HepG2 (cell line): Measurements from ENCODE around the gene PREX1. TPM values are rescaled to one million over a fixed set of nuclear protein-coding genes. Genes with fewer than 3 reads are reported as not detected.

Experiments used
- ATAC-seq: fragments of 200-7000 bp; cut with Tn5 transposase; 3 replicates; pipeline ENCODE4 v1.9.1; 2020; ENCODE audit warnings: mild to moderate bottlenecking, moderate library complexity
- BruUV-seq: library from RNA; stranded (reverse); fragments of 400-500 nt; replicated peaks from 2 replicates; lab custom pipeline; 2021; lab: Mats Ljungman, UMichigan
- CTCF ChIA-PET: fragments of 300-600 bp; formaldehyde crosslinking; extraction: SDS; loops from one replicate; lab custom pipeline; 2021; ENCODE audit warnings: low total read pairs, inconsistent platforms, low intra/inter-chr PET ratio; lab: Yijun Ruan, JAX
- POLR2A ChIA-PET: fragments of 350-600 bp; sonication (Branson Sonifier 250); formaldehyde crosslinking; loops from one replicate; lab custom pipeline; 2020; ENCODE audit warnings: antibody characterized with exemption, inconsistent platforms; lab: Yijun Ruan, JAX
- DNase-seq: peaks from one replicate; pipeline ENCODE4 v3.0.0-alpha.2; 2015; ENCODE audit warnings: low spot score
- FAIRE-seq: peaks from 3 replicates; lab custom pipeline; 2011; peaks lifted over from hg19 to GRCh38; lab: Jason Lieb, UNC
- H2AFZ ChIP-seq: one replicate; pipeline ENCODE4 v1.6.1; 2011; ENCODE audit warnings: low read length, inconsistent platforms
- H3K27ac ChIP-seq: fragments of 300-600 bp; 3 replicates; pipeline ENCODE4 v1.8.0; 2011; ENCODE audit warnings: mixed run types, mild to moderate bottlenecking, mixed read lengths, low read length, inconsistent platforms; ENCODE audit not compliant: insufficient read depth; ENCODE audit errors: extremely low read length
- H3K27me3 ChIP-seq, 2 experiments: fragments of 200-600 bp in 1 of 2; 2 replicates in 1 of 2; 3 replicates in 1 of 2; pipeline versions ENCODE4 v1.6.0 to v1.8.0; 2011; ENCODE audit warnings: low read length in 2 of 2, mild to moderate bottlenecking in 2 of 2, moderate library complexity in 2 of 2, inconsistent platforms in 1 of 2; ENCODE audit not compliant: insufficient read depth in 2 of 2, control insufficient read depth in 1 of 2
- H3K36me3 ChIP-seq, 2 experiments: fragments of 200-600 bp in 1 of 2; replicated peaks in 1 of 2; 2 replicates in 1 of 2; 3 replicates in 1 of 2; pipeline versions ENCODE4 v1.5.1 to v1.8.0; 2011; ENCODE audit warnings: low read length in 2 of 2, inconsistent platforms in 1 of 2; ENCODE audit not compliant: insufficient read depth in 2 of 2, control insufficient read depth in 1 of 2
- H3K4me1 ChIP-seq: 2 replicates; pipeline ENCODE4 v1.5.1; 2012; ENCODE audit warnings: low read length, inconsistent platforms; ENCODE audit not compliant: insufficient read depth
- H3K4me2 ChIP-seq: 2 replicates; pipeline ENCODE4 v1.6.0; 2011; ENCODE audit warnings: low read depth, low read length, inconsistent platforms
- H3K4me3 ChIP-seq, 3 experiments: fragments of 200-600 bp in 1 of 3; sonication (generic), shearing (Covaris generic) in 1 of 3; replicated peaks in 1 of 3; 2 replicates each; pipeline ENCODE4 v1.5.1; 2011 to 2016; ENCODE audit warnings: low read length in 3 of 3, inconsistent platforms in 2 of 3, low read depth in 2 of 3, mild to moderate bottlenecking in 2 of 3, control low read depth in 1 of 3, mixed read lengths in 1 of 3; ENCODE audit not compliant: insufficient read depth in 1 of 3
- H3K79me2 ChIP-seq: one replicate; pipeline ENCODE4 v1.6.1; 2011; ENCODE audit warnings: low read length, inconsistent platforms; ENCODE audit not compliant: insufficient read depth
- H3K9ac ChIP-seq: 2 replicates; pipeline ENCODE4 v1.6.0; 2011; ENCODE audit warnings: mild to moderate bottlenecking, low read depth, low read length, inconsistent platforms; ENCODE audit not compliant: insufficient read depth
- H3K9me3 ChIP-seq: 2 replicates; pipeline ENCODE4 v1.5.1; 2012; ENCODE audit warnings: mild to moderate bottlenecking, low read length
- H4K20me1 ChIP-seq: 2 replicates; pipeline ENCODE4 v1.6.0; 2011; ENCODE audit warnings: inconsistent platforms, mild to moderate bottlenecking, low read length, moderate library complexity; ENCODE audit not compliant: insufficient read depth
- HNRNPL ChIP-seq: fragments of 200-400 bp; formaldehyde crosslinking; IDR thresholded peaks from 2 replicates; pipeline ENCODE4 v1.6.1; 2017; ENCODE audit warnings: mild to moderate bottlenecking, low read depth, low read length
- ZBTB40 ChIP-seq, 2 experiments: fragments of 450-650 bp in 1 of 2; sonication (generic) in 1 of 2; formaldehyde crosslinking in 1 of 2; IDR thresholded peaks; 2 replicates each; pipeline versions ENCODE4 v1.6.1 to v1.8.0; 2016 to 2022; ENCODE audit warnings: antibody characterized with exemption in 1 of 2, mild to moderate bottlenecking in 1 of 2, missing genetic modification reagents in 1 of 2
- ZBTB7A ChIP-seq: sonication (generic); formaldehyde crosslinking; IDR thresholded peaks from 2 replicates; pipeline ENCODE4 v1.8.0; 2022; ENCODE audit warnings: mild to moderate bottlenecking, missing genetic modification reagents
- ZNF772 ChIP-seq: sonication (generic); formaldehyde crosslinking; IDR thresholded peaks from 2 replicates; pipeline ENCODE4 v1.5.0; 2020; ENCODE audit warnings: mild to moderate bottlenecking, missing genetic modification reagents
- WGBS: methylation state at CpG from one replicate; pipeline ENCODE4 v1.1.6; 2017; ENCODE audit warnings: low lambda C conversion rate; 5-methylcytosine and 5-hydroxymethylcytosine counted together
- in situ Hi-C: cut with HindIII; loops from 2 replicates; pipeline ENCODE4 v1.10.0; 2017; ENCODE audit warnings: low pct_unique_long_range_greater_than_20kb; ENCODE audit not compliant: extremely low pct_ligation_motif_present
- intact Hi-C: fragments of 100-400 bp; cut with micrococcal nuclease; formaldehyde crosslinking; loops from one replicate; pipeline ENCODE4 v1.10.0; 2022; ENCODE audit not compliant: unreplicated experiment
- polyA plus RNA-seq, 8 experiments: library from polyadenylated mRNA; depleted of rRNA in 3 of 8; stranded (reverse) in 7 of 8; unstranded in 1 of 8; fragments of >200 nt; fragmentation: Illumina TruSeq in 4 of 8; extraction: Trizol in 4 of 8; gene quantifications; 2 replicates each; pipeline versions ENCODE4 v1.2.1 to v1.2.3, GENCODE V29; 2011 to 2016; ENCODE audit warnings: low read depth in 4 of 8, missing spikeins in 1 of 8, mixed read lengths in 1 of 8; ENCODE audit not compliant: insufficient read depth in 1 of 8
- total RNA-seq, 5 experiments: library from RNA; depleted of rRNA; stranded (reverse); fragments of >200 nt; fragmentation: Illumina TruSeq; extraction: Trizol; gene quantifications; 2 replicates each; pipeline ENCODE4 v1.2.3, GENCODE V29; 2016; ENCODE audit warnings: low read depth in 1 of 5

Gene PREX1
- total and polyA plus RNA-seq, 2 of the 13 experiments (the other 11 are each of a cell fraction or from before 2014, with no cell fraction given): 0.02 to 0.04 TPM

- in situ Hi-C loops (no loop called here), intact Hi-C loops (no loop called here)
- H3K79me2 ChIP-seq: no peaks in the 10 kb centered on the region
- H2AFZ ChIP-seq: no peak overlapping the region
- no peak overlapping the region for H3K4me3 ChIP-seq
- no peak overlapping the region for H3K9ac ChIP-seq
- ChIA-PET POLR2A (no interaction called here), CTCF (no interaction called here)
- no peak for TF ChIP-seq HNRNPL
- 0 out of 2 replicates have a peak, but pooled peaks have one; percentile 24 for TF ChIP-seq ZBTB7A
- TF ChIP-seq ZNF772 (CRISPR knock-in tag): no peak
- TF ChIP-seq ZBTB40 (IDR thresholded peaks at IDR 0.05): peak; percentile 90
- peak; percentile 99 for TF ChIP-seq ZBTB40 (CRISPR knock-in tag; IDR thresholded peaks at IDR 0.05)
- ATAC-seq: no peak
- no peaks in the 10 kb centered on the region for H3K9me3 ChIP-seq
- no TSS peak for BruUV-seq
- peaks cover 0 to 19% of the 10 kb centered on the region in 2 experiments; a peak in 4 of 5 replicates for H3K27me3 ChIP-seq
- 34% methylated on average over 16 of the region's 16 CpGs for WGBS
- H3K4me2 ChIP-seq: no peak overlapping the region
- no peak for DNase-seq
- no peak for FAIRE-seq
- no peaks in the 10 kb centered on the region for H3K36me3 ChIP-seq
- peaks cover 18% of the 10 kb centered on the region for H3K4me1 ChIP-seq
- no peak overlapping the region for H3K27ac ChIP-seq
- no peaks in the 10 kb centered on the region; the same call in 1 of the 2 replicates for H4K20me1 ChIP-seq
Observed at GRCh38 chr20:48631114-48632016, 196.4 kb downstream of the PREX1 start.
